GM18951 (cell line): Measurements from ENCODE around the gene VSIG10L.

ENCODE experiments used
- POLR2A ChIP-seq: IDR thresholded peaks from 4 replicates; pipeline ENCODE4 v1.6.1; 2011; ENCODE audit warnings: mild to moderate bottlenecking; ENCODE audit not compliant: insufficient read length, insufficient read depth; ENCODE audit errors: extremely low read depth
- in situ Hi-C: fragments of 300-500 bp; cut with MboI; formaldehyde crosslinking; loops from one replicate; pipeline ENCODE4 v1.12.0; 2022; ENCODE audit warnings: low sequenced_read_pairs, mixed read lengths, inconsistent platforms; ENCODE audit not compliant: unreplicated experiment

VSIG10L gene

DNA sequence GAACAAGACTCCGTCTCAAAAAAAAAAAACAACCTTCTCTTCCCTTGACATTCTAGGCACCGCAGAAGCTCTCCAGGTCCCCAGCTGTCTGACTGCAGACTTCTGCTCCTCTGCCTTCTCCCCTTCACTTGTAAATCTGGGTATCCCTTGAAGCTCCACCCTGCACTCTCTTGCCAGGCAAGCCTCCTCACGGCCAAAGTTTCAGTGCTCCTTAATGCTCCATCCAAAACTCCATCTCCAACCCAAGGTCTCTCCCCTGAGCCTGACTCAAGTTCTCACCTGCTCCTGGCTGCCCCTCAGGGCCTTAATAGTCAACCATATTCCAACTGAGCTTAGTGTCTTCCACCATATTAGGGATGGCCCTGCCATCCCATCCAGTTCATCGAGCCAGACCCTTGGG, 28.3 kb upstream of the VSIG10L start:
- in situ Hi-C loops: no loop called here
- TF ChIP-seq POLR2A: no peak

DNA sequence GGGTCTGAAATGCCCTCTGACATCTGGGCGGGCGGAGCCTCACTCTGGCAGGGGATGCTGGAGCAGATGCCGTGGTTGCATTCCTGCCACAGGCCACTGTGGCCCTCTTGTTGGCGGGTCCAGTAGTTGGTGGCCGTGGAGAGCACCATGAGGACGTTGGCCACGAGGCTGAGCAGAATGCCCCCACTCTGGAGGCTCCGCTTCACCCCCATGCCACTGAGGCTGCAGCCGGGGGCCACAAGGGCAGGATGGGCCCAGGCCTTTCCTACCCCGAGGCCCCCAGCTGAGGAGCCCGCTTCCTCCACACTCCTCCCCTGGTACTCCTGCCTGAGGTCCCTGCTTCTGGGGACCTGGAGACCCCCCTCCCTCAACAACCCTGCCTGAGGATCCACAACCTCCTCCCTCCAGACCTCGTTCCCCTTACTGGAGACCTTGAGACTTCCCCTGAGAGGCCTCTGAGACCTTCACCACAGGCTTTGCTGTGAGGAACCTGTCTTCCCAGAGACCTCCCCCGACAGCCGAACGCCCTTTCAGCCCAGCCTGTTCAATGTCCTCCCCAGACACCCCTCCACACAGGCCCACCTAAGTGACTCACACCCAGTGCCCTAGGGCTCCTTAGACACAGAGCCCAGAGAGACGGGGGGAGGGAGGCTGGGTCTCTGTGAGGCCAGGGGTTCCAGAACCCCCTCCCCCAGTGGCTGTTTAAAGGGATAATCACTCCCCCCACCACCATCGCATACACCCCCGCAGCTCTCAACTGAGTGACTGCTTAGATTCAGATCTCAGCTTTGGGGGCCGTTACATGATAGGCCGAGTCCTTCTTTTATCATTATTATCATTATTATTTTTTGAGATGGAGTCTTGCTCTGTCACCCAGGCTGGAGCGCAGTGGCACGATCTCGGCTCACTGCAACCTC, 26.7 kb upstream of the VSIG10L start, which contains the start of gene CLDND2:
Gene CLDND2 (minus strand): TSS at position 638 of the 917 bp plus-strand sequence. CDS start 426 bp downstream, at position 212.
- in situ Hi-C loops: no loop called here
- no peak for TF ChIP-seq POLR2A

DNA sequence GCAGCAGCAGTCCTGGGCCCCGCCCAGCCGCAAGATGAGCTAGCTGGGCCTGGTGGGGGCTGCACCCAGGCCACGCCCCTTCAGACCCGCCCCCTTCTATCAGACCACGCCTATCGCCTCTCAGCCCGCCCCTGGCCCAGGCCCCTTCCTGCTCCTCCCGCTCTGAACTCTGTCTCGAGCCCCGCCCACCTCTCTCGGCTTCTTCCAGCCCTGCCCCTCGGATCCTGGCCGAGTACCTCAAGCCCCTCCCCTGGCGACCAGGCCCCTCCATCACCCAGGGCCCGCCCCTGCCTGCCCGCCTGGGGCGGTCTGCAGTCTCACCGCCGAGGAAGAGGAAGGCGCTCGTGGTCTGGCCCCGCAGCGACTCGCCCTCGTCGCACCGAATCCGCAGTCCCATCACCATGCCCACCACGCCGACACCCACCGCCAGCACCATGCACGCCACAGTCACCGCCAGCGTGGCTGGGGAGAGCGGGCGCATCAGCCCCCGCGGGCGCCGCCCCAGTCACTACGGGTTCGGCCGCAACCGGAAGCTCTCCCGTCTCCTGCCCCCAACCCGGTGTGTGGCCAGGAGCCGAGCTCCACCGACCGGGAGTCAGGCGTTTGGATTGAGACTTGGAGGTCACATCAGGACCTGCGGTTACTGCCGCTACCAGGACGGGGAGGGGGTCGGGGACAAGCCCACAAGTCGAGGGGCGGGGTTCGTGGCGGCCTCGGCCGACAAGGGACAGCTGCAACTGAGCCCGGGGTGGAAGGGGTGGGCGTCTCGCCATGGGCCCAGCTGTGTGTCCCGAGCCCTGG, 25.8 kb upstream of the VSIG10L start:
- in situ Hi-C loops: no loop called here
- TF ChIP-seq POLR2A: peak; percentile 72

DNA sequence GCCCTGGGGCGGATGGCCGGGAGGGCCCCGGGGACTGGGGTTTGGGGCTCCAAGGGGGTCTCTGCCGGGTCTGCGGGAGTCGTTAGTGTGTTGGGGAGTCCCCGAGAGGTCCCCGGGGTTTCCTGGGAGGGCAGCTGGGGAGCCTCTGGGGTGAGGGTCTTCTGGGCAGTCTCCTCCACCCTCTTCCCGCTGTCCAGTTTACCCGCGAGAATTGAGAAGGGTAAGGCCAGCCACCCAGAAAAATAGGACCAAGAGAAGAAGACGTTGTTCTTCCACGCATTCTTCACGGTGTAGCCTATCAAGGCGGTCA, 25.3 kb upstream of the VSIG10L start:
- TF ChIP-seq POLR2A: no peak
- in situ Hi-C loops: no loop called here

DNA sequence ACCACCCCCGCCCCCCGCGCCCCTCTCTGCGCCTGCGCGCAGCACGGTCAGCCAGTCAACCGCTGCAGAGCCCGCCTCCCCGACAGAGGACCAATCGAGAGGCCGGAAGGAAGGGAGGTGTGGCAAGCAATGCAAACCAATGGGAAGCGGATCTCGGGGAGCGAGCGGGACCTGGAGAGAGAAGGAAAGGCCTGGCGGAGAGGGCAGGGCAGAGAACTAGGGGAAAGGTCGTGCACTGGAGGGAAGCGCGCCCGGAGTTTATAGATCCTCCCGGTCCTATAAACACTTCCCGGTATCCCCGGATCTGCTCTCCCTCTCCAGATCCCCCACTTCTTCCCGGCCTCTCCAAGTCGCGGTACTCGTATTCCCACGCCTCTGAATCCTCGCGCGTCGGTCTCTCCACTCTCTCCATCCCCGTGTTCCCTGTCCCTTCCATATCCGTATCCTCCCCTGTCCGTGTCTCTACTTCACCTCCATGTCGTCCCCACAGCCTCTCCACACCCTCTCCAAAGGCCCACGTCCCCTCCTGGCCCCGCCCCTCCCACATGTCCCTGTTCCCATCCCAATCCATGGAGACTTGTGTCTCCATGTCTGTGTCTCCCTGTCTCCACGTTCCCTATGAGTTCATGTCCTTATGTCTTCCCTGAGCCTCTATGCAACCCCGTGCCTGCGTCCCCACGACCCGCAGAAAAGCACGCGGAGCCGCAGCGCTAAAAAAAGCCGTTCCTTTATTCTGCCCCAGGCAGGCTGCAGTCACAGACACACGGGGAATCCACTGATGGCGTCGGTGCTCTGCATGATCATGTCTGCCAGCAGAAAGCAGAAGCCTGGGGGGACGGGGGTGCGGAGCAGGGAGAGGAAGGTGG, 24.7 kb upstream of the VSIG10L start:
- in situ Hi-C loops: no loop called here
- TF ChIP-seq POLR2A: peak; percentile 81

DNA sequence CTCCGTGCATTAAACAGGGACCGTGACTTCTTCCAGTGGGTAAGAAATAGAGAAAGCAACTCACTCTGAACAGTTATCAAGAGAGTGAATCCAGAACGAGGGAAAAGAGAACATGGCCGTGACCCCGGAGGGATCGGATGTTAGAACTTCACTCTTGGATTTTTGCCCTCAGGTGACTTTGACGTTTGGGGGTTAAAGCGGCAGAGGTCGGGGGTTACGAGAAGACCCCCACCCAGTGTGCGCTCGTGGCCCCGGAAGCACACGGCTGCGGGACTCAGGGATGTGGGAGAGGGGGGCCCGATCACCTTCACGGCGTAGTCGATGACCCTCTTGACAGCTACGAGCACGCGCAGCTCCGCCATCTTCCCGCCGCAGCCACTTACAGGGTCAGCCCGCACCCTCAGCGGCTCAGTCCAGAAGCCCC, 24.0 kb upstream of the VSIG10L start, which contains the start of gene ETFB:
Gene ETFB (minus strand): TSS at position 424 of the 424 bp plus-strand sequence. CDS start 62 bp downstream, at position 362.
- peak; percentile 73 for TF ChIP-seq POLR2A
- in situ Hi-C loops: no loop called here

DNA sequence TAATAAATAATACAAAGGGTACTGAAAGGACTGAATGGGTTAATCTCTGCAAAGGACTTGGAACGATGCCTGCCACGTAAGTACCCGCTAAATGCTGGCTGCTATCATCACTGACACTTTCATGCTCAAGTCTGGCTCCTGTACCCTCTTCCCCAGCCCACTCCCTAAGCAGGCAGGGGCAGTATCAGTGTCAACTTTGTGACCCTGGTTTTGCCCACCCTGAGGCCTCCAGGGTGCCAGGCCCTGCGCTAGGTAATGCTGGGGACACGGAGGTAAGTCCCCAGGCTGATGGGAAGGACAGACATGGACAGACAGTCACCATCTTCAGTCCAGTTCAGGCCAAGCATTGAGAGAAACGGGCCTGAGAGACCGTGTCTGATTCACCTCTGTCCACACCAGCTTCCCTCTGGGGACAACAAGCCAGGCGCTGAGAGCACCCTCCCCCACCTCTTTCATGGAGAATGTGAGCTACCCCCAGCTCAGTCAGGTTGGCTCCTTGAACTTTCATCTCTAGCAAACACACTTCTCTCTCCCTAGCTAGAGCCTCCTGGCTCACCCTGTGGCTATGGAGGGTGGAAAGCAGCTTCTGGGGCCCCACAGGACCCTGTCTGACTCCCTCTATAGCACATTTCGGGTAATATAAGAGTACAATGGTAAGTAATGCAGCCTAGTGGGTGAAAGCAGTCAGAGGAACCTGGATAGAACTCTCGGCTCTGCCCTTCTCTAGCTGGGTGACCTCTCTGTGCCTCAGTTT, 23.4 kb upstream of the VSIG10L start:
- no peak for TF ChIP-seq POLR2A
- in situ Hi-C loops: no loop called here

DNA sequence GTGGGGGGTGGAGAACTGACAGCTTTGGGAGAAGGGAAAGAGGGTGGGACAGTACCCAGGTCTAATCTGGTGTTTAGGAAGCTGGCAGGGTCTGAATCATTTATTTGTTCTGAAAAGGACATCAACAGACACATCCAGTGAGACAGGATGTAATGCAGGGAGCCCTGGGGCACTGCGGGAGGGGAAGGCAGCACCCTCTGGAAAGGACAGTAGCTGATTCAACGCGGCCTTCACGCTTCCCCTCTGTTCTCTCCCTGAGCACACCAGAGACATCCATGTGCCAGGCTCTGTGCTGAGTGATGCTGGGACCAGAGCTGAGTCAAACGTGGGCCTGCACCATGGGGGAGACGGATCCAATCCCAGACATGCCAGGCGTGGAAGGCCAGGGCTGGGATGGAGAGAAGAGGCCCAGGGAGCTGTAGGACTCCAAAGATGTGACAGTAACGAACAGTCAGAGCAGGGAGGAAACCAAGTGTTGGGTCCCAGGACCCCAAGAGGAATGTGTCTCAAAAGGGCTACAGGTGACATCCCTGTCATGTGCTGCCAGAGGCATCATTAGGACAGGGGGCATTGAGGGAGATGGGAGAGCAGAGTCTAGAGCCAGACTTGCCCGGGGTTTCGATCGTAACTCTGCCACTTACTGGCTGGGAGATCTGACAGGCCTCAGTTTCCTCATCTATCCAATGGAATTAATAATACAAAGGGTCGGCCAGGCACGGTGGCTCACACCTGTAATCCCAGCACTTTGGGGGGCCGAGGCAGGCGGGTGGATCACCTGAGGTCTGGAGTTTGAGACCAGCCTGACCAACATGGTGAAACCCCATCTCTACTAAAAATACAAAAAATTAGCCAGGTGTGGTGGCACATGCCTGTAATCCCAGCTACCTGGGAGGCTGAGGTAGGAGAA, 22.5 kb upstream of the VSIG10L start:
- in situ Hi-C loops: no loop called here
- no peak for TF ChIP-seq POLR2A

DNA sequence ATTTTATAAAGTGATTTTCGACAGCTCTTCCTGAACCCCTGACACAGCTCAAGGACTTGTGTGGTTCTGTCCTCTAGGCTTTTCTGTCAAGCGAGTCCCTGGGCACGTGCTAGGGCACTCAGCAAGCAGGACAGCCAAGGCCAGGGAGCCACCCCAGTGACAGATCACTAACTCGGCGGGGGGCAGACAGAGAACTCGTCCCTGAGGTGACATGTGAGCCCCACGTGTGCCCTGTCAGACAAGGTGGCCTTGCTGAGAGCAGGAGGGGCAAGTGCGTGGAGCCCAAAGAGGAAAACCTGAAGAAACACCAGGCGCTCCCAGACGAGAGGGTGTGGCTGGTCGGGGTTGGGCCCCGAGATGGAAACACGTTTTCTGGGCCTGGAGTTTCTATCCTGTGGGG, 19.3 kb upstream of the VSIG10L start:
- in situ Hi-C loops: no loop called here
- TF ChIP-seq POLR2A: no peak

DNA sequence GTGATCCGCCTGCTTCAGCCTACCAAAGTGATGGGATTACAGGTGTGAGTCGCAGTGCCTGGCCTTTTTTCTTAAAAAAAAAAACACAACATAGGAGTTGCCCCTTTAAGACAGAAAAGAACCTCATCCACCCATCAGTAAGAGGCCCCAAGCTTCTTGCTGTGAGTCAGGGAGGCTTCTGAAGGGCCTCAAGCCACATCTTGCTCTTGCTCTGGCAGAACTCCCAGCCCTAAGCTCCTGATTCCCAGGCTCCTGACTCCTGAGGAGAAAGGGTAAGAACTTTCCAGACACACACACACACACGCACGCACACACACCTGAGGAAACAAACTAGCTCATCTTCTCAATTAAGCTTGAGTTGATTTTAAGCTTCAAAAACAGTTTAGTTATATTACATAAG, 17.4 kb upstream of the VSIG10L start:
- no peak for TF ChIP-seq POLR2A
- in situ Hi-C loops: no loop called here

DNA sequence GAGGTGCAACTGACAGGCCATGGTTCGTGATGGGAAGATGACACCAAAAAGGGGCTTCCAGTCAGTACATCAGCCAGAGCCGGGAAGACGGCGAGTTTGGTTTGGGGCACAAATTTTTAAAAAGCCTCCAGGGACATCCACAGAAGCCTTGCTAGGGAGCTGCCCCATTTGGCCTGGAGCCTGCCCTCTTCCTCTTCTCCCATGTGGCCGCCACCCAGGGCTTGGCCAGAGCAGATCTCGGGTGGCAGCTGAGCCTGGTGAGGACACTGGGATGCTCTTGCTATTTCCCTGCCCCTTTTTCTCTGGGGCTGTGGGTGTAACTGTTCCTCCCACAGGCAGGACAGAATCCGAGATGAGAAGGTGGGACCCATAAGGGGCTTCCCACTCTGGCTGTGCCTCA, 16.0 kb upstream of the VSIG10L start:
- in situ Hi-C loops: no loop called here

More for the DNA sequence above, 16.0 kb upstream of the VSIG10L start:
- TF ChIP-seq POLR2A: no peak
